ENCODE measurements around the gene AHRR.

DNA sequence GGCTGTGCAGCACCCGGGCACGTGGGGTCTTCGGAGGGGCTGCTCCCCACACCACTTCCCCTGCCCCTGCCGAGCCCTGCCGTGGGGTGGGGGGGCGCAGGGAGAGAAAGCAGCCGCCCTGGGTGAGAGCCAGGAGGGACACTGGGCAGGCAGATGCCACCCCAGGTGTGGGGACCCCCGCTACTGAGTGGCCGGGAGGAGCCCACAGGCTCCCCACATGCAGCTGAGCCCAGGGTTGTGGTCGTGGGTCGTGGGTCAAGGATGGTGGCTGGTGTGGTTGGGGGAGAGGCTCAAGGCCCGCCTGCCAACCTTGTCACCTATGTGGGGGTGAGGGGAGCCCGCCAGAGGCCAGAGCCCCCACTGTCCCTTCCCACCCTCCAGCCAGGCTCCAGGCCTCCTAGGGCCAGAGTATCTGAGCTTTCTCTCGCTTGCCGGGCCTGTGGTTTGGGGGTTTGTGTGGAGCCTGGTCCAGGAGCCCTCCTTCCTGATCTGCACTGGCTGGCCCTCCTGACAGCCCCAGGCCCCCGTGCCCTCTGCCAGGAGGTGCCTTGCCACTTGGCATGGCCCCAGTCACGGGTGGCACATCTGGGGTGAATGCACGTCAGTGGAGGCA, 157.0 kb downstream of the AHRR start:
- TF ChIP-seq, protein P1, sequence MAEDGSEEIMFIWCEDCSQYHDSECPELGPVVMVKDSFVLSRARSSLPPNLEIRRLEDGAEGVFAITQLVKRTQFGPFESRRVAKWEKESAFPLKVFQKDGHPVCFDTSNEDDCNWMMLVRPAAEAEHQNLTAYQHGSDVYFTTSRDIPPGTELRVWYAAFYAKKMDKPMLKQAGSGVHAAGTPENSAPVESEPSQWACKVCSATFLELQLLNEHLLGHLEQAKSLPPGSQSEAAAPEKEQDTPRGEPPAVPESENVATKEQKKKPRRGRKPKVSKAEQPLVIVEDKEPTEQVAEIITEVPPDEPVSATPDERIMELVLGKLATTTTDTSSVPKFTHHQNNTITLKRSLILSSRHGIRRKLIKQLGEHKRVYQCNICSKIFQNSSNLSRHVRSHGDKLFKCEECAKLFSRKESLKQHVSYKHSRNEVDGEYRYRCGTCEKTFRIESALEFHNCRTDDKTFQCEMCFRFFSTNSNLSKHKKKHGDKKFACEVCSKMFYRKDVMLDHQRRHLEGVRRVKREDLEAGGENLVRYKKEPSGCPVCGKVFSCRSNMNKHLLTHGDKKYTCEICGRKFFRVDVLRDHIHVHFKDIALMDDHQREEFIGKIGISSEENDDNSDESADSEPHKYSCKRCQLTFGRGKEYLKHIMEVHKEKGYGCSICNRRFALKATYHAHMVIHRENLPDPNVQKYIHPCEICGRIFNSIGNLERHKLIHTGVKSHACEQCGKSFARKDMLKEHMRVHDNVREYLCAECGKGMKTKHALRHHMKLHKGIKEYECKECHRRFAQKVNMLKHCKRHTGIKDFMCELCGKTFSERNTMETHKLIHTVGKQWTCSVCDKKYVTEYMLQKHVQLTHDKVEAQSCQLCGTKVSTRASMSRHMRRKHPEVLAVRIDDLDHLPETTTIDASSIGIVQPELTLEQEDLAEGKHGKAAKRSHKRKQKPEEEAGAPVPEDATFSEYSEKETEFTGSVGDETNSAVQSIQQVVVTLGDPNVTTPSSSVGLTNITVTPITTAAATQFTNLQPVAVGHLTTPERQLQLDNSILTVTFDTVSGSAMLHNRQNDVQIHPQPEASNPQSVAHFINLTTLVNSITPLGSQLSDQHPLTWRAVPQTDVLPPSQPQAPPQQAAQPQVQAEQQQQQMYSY (CRISPR knock-in tag; IDR thresholded peaks at IDR 0.05) = no peak
- TF ChIP-seq BRCA1 (IDR thresholded peaks at IDR 0.05; ENCODE audit: low read depth, low read length) (no peak), POLR2AphosphoS5 (IDR thresholded peaks at IDR 0.05; ENCODE audit: low read length) (no peak), HCFC1 (IDR thresholded peaks at IDR 0.05; ENCODE audit: low read length) (no peak)

All from GM12878 (cell line).